Activated naive CD4-positive, alpha-beta T cell treated with Interleukin-2 at 50 U/mL for 16 hours (primary cell): ENCODE results near the gene ITGB1BP1.
"Not testable (repeated sequence)": the region's sequence is repeated elsewhere in the genome, so short reads cannot be mapped to it uniquely, and the experiment has no call there.

ENCODE experiments used
- DNase-seq: peaks from one replicate; pipeline ENCODE4 v3.0.0-alpha.2; 2020

Gene ITGB1BP1

GRCh38 chr2:9398881-9399780, 24.2 kb downstream of the ITGB1BP1 start:
- no peak for DNase-seq

DNA sequence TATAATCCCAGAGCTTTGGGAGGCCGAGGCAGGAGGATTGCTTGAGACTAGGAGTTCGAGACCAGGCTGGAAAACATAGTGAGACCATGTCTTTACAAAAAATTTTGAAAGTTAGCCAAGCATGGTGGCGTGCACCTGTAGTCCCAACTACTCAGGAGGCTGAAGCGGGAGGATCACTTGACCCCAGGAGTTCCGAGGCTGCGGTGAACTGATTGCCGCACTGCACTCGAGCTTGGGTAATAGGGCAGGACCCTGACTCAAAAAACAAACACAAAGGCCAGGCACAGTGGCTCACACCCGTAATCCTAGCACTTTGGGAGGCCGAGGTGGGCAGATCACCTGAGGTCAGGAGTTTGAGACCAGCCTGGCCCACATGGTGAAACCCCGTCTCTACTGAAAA, 25.1 kb downstream of the ITGB1BP1 start:
- DNase-seq = not testable (repeated sequence)

- DNase-seq = no peak
Measured at GRCh38 chr2:9397201-9397600, 26.1 kb downstream of the ITGB1BP1 start.

DNA sequence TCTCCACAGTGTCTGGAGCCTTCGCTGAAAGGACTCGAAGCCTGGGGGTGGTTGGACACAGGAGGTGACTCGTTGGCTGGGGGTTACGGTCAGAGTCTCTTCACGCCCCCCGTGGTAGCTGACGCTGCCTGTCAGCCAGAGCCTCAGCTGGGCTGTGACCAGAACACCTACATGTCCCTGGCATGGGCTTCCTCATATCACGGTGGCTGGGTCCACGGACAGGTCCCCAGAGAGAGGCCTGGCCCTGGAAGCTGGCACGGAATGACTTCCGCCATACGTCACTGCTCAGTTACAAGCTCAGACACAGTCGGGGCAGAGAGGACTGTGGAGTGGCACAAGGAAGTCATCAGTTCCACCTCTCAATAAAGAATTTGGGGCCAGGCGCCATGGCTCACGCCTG, 28.5 kb downstream of the ITGB1BP1 start:
- DNase-seq = no peak

DNA sequence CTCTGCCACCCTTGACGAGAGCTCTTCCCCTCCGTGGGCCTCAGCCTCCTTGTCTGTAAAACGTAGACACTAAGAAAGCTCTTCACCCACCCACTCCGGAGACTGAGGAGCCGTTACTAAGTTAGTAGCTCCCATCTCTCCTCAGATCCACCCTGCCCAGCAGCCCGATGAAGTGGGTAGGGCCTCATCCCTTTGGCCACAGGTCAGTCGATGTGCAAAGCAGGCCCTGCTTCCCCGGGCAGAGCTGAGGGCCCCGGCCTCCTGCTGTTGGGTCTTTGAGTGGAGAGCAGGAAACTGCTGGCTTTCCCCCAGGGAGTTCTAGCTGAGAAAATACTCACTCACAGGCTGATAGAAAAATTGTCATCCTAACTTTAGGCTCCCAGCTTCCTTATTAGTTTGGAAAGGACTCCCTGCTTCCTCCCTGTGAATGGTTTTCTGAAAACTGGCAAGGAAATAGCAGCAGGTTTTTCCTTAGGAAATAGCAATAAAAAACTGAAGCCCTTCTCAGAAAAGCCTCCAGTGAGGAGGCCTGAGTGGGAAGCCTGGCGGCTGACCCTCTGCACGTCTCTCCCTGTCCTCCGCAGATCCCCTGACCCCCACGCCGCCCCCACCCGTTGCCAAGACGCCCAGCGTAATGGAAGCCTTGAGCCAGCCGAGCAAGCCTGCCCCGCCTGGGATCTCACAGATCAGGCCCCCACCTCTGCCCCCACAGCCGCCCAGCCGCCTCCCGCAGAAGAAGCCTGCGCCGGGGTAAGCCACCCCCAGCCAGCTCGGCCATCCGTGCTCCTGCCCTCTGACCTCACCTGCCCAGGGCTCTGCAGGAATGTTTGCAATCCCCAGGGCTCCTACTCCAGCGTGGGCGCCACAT, 30.2 kb downstream of the ITGB1BP1 start:
- DNase-seq = no peak

DNA sequence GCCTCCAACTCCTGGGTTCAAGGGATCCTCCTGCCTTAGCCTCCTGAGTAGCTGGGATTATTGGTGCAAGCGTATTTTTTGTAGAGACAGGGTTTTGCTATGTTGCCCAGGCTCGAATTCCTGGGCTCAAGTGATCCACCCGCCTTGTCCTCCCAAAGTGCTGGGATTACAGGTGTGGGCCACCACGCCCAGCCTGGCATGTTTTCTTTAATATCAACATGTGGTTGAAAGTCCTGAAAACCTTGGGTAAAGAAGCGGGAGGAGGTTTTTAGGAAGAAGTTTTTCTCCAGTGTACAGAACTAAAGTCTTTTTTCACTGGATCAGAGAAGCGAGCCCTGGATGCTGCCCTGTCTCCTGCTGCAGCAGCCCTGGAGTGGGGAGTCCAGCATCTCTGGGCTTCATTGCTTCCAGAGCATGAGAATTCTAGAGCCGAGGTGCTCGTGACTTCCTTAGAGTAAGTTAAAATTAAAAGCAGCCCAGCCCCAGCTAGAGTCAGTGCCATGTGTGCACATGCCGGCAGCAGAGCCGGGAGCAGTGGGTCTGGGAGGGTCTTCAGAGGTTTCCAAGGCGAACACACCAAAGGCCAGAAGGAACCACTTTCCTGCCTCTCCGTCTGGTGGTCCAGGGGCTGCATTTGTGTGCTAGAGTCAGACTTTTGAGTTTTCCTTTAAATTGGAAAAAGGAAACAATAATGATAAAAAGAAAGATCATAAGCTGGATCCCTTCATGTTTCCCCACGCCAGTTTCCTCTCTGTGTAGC, 31.2 kb downstream of the ITGB1BP1 start:
- no peak for DNase-seq

DNA sequence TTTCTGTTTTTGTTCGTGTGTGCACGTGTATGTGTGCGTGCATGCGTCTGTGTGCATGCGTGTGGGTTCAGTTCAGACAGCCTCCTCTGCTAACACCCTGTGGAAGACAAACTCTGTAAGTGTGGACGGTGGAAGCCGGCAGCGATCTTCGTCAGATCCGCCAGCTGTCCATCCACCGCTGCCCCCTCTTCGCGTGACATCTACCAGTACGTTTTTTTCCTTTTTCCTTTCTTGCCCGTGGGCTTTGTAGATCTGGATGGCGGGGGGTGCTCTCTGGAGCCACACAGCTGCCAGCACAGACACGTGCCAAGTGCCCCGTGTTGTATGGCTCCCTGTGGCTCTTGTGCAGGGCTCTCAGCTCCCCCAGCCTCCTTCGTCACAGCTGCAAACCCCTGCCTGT, 32.3 kb downstream of the ITGB1BP1 start:
- no peak for DNase-seq

GRCh38 chr2:9390151-9390850, 33.0 kb downstream of the ITGB1BP1 start:
- no peak for DNase-seq

DNA sequence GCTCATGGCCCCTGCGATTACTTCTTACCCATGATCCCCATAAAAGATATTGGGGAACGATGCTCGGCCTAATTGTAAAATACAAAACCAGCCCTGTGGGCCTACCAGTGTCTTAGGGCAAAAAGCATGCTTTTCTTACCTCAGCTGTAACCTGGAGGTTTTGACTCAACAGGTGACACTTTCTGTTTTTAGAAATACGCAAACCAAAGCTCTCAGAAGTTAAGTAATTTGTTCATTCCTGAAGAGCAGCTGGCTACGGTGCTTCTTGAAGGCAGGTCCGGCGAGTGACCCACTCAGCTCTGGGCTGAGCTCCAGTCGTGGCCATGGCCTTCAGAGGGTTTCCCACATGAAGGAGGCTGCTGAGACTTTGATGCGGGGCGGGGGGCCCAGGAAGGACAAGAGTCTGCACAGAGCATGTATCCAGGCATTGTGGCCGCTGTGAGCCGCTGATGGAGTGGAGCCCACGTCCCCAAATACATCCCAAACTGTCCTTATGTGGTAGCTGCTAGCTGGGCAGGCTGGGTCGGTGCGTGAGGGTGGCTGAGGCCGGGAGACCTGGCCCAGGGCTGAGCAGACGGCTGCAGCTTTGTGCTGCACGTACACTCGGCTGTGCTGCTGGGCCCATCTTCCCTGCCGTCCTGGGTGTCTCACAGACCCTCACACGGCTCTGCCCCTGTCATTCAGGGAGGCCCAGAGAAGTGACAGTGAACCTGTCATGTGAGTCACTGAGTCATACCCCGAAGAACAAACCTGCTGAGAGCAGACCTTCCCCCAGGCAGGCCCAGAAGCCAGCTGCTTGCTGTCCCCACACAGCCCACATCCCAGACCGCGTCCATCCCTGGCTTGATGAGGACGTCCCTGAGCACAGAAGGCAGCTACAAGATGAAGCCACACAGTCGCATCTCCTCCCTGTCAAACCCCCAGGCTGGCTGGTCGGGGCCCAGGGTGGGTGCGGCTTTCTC, 34.1 kb downstream of the ITGB1BP1 start:
- no peak for DNase-seq

DNA sequence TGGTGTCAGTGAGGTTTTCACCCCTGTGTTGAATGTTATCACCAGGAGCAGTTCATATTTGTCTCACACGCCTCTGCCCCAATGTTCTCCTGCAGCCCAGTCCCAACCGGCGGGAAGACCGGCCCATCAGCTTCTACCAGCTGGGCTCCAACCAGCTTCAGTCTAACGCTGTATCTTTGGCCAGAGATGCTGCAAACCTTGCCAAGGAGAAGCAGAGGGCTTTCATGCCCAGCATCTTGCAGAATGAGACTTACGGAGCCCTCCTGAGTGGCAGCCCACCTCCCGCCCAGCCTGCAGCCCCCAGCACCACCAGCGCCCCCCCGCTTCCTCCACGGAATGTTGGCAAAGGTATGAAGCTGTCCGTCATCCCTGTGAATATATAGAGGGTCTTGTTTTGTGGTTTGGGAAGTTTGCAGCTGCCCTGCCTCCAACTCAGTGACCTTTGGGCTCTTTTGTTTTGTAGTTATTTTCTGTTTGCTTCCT, 35.1 kb downstream of the ITGB1BP1 start:
- DNase-seq = no peak

DNA sequence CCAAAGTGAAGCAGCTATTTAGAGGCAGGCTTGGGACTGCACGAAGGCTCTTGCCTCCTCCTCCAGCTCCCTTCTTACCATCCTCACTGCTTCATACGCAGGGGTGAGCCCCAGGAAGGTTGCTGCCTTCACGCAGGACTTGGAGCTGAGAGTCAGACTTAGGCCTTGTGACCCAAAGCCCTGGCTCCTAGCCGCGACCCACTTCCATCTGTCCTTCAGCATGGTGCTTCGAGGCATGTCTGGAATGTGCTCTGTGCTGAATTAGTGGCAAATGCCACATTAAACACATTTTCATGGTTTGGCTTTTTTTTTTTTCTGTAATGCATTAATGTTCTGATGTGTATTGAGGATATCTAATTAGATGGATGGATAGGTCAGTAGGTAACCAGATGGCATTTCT, 37.5 kb downstream of the ITGB1BP1 start:
- no peak for DNase-seq

- DNase-seq = no peak
Measured at GRCh38 chr2:9384521-9384920, 38.8 kb downstream of the ITGB1BP1 start.

- no peak for DNase-seq
Measured at GRCh38 chr2:9382604-9383235, 40.6 kb downstream of the ITGB1BP1 start.

DNA sequence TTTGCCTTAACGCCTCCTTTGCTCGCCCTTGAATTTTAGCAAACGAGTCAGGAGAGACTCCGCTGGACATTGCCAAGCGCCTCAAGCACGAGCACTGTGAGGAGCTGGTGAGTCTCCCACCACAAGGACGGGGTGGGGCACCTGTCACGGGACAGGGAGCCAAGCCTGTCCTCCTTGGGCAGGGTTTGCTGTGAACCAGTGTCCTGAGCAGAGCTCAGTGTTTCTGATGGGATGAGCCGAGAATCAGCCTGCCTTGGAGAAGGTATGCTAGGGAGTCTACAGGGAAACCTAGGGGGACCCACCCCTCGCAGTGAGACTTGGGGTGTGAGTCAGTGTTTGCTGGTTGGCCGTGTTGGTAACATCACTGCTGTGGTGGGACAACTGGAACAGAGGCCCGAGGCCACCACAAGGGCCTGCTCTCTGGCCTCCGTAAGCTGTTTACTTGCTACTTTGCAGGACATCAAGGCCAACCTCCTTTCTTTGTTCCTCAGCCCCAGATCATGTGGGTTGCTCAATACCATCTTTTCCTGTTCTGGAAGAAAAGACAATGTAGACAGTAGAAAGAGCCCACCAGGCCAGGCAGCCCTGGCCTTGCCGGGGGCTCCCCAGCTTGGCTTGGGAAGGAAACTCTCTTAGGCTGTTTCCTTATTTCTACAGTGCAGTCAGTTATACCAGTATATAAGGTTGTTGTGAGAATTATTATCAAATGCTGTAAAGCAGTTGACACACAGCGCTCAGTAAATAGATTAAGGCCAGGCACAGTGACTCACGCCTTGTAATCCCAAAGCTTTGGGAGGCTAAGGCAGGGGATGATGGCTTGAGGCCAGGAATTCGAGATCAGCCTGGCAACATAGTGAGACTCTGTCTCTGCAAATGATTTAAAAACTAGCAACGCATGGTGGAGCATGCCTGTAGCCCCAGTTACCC, 42.4 kb downstream of the ITGB1BP1 start:
- no peak for DNase-seq

DNA sequence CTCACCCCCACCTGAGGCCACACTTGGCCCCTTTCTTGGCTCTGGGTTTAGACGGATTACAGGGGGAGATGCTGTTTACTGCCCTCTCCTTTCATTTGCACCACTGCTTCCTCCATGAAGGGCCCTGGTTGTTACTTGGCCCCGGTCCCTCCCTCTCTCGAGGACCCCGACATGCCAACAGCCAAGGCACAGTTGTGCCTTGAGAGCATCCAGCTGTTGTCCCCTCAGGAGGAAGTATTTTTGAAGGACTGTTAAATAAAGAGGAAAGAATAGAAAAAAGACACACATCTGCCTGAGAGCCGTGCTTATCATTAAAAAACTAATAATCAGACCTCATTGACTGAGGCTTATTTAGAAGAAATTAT, 44.0 kb downstream of the ITGB1BP1 start:
- no peak for DNase-seq

DNA sequence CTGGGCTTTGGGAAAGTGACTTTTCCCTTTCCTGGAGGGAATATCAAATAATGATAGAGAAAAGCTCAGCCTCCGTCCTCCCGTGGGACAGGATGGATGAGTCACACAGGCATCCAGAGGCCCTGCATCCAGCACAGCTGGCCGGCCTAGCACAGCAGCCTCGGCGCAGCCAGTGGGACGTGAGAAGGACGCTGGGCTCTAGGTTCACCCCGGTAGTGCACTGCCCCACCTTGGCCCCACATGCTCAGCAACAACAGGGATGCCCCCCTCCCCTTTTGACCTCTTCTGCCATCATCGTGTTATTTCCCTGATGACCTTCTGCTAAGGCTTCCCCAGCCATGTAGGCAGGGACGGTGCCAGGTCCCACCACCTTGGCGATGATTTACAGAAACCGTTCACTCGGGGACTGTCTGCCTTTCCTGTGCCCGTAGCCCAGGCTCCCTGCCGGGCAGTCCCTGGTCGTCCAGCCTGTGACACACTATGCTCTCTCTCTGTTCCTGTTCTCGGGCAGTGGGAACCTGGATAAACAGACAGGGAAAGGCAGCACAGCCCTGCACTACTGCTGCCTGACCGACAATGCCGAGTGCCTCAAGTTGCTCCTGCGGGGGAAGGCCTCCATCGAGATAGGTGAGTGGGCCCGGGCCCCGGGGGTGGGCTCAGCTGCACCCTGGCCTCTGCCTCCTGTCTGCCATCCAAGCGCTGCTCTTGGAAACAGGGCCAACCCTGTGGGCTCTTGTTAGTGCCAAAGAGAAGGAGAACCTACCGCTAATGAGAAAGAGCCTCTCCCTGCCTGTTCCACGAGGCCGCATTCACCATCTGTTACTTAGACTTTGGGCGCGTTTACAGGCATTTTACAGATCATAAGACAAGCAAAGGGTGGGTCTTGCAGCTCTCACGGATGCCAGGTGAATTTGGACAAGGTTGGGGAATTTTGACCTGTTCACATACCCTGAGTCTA, 44.6 kb downstream of the ITGB1BP1 start:
- DNase-seq = no peak

DNA sequence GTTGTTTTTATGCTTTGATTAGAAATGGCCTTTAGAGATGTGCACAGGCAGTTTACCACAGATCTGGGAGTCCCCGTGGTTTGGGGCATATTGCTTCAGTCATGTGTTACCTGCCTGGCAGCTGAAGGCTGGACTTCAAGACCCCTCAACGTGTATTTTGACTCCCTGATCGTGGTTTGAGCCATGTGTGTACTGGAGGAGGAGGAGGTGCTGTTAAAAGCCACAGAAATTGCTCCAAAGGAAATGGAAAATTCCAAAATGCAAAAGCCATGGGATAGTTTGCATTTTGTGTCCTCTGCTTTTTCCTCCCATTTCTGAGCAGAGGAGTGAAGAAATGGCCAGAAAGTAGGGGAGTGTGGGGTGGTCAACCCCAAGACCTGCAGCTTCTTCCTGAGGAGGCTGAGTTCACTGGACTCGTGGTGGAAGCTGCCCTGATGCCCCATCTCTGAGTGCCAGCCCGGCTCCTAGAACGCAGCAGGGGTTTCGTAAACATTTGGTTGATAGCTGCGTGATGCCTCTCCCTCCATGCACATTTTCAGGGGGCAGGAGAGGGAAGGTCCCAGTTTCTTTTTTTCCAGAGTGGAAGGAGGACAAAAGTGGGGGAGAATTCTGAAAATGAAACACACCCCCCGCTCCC, 45.7 kb downstream of the ITGB1BP1 start:
- DNase-seq = no peak
